Right lobe of liver (tissue), 6 donors: ENCODE data around the gene SDK1. TPM values are rescaled to one million over a fixed set of nuclear protein-coding genes. Genes with fewer than 3 reads are reported as not detected.

Experiments
- ATAC-seq, 4 donors: fragments of 200-7000 bp; cut with Tn5 transposase; one replicate each; pipeline ENCODE4 v1.9.1; 2020; ENCODE audit warnings: mild to moderate bottlenecking in 4 of 4, moderate library complexity in 4 of 4
- DNase-seq, 3 donors: peaks; one replicate each; pipeline ENCODE4 v3.0.0-alpha.2; 2020
- H3K27ac ChIP-seq, 3 donors: fragments of 200-600 bp; one replicate each; pipeline ENCODE4 v1.8.0; 2022
- H3K27me3 ChIP-seq, 2 donors: fragments of 200-600 bp; one replicate each; pipeline ENCODE4 v1.8.0; 2022
- H3K36me3 ChIP-seq, 4 donors: fragments of 200-600 bp; sonication (generic) in 1 of 4; one replicate each; pipeline versions ENCODE4 v1.5.1 to v1.8.0; 2017 to 2022; ENCODE audit warnings: control low read depth in 1 of 4
- H3K4me1 ChIP-seq, 4 donors: fragments of 200-600 bp; sonication (generic) in 1 of 4; one replicate each; pipeline versions ENCODE4 v1.5.1 to v1.8.0; 2017 to 2022; ENCODE audit warnings: control low read depth in 1 of 4
- H3K4me3 ChIP-seq, 3 donors: fragments of 200-600 bp; one replicate each; pipeline ENCODE4 v1.8.0; 2022
- H3K9me3 ChIP-seq, 4 donors: fragments of 200-600 bp; sonication (generic) in 1 of 4; one replicate each; pipeline versions ENCODE4 v1.5.1 to v1.8.0; 2017 to 2022; ENCODE audit warnings: control low read depth in 1 of 4
- CTCF ChIP-seq, 4 donors: fragments of 200-600 bp in 3 of 4; fragments of 450-650 bp in 1 of 4; IDR thresholded peaks; one replicate each; pipeline versions ENCODE4 v1.5.1 to v1.8.0; 2016 to 2022; ENCODE audit warnings: antibody characterized with exemption in 4 of 4, mild to moderate bottlenecking in 2 of 4
- POLR2A ChIP-seq: fragments of 450-650 bp; IDR thresholded peaks from one replicate; pipeline ENCODE4 v1.6.1; 2017; ENCODE audit warnings: antibody characterized with exemption, mild to moderate bottlenecking
- WGBS: methylation state at CpG from one replicate; pipeline ENCODE4 v1.1.6; 2018; ENCODE audit warnings: low coverage, low lambda C conversion rate; ENCODE audit not compliant: insufficient coverage; ENCODE audit errors: missing lambda C conversion rate; 5-methylcytosine and 5-hydroxymethylcytosine counted together
- intact Hi-C, 2 donors: fragments of 100-400 bp; cut with DNase I; formaldehyde crosslinking; loops; one replicate each; pipeline versions ENCODE4 v1.11.2 to v1.14.1; 2022
- total RNA-seq, 6 experiments: library from RNA; depleted of rRNA in 2 of 6; stranded (reverse); fragments of >200 nt in 2 of 6; fragmentation: NEBNext Ultra II Directional in 3 of 6; extraction: Animal tissue kit (Norgen Biotek cat#: 25700) in 3 of 6; gene quantifications; one replicate each; pipeline versions ENCODE4 v1.1.0 to v1.2.4, GENCODE V29; 2016 to 2023
- donor health status: DM: no; HTN: yes; CAD: no.
- donor health status: DM: no; HTN: no; CAD: no.
- donor health status: DM: no; HTN: no; CAD: no.
- donor health status: DM: no; HTN: yes; CAD: no.
- donor health status: DM: no; HTN: yes; CAD: no.

Gene SDK1
- total RNA-seq, 6 experiments from 2014 or later, result 0.07 to 1.4 (median 0.65) TPM

- DNase-seq (no peak), ATAC-seq (no peak)
- 68% methylated on average over 9 of the region's 11 CpGs for WGBS
- no peak overlapping the region for H3K27ac ChIP-seq
- no peaks in the 10 kb centered on the region for H3K9me3 ChIP-seq
- intact Hi-C loops, result no loop called here
- no peaks in the 10 kb centered on the region for H3K36me3 ChIP-seq
- H3K27me3 ChIP-seq, result no peaks in the 10 kb centered on the region
- H3K4me1 ChIP-seq, result no peaks in the 10 kb centered on the region
- no peak overlapping the region for H3K4me3 ChIP-seq
- TF ChIP-seq POLR2A (no peak), CTCF (IDR thresholded peaks at IDR 0.05) (no peak)
These were observed 770.5 kb downstream of the SDK1 start for GRCh38 chr7:4071370-4072058.

- H3K4me1 ChIP-seq, result no peaks in the 10 kb centered on the region
- H3K9me3 ChIP-seq, result no peaks in the 10 kb centered on the region
- H3K4me3 ChIP-seq, result no peak overlapping the region
- no peaks in the 10 kb centered on the region for H3K27me3 ChIP-seq
- H3K36me3 ChIP-seq, result no peaks in the 10 kb centered on the region
- no peak overlapping the region for H3K27ac ChIP-seq
- 64% methylated on average over 4 of the region's 20 CpGs for WGBS
- ATAC-seq (no peak), DNase-seq (no peak)
- intact Hi-C loops, result no loop called here
- TF ChIP-seq CTCF (IDR thresholded peaks at IDR 0.05) (no peak), POLR2A (no peak)
These were observed 771.3 kb downstream of the SDK1 start for GRCh38 chr7:4072161-4072925.

- 72% methylated on average over 7 of the region's 10 CpGs for WGBS
- H3K36me3 ChIP-seq, result no peaks in the 10 kb centered on the region
- no peaks in the 10 kb centered on the region for H3K27me3 ChIP-seq
- H3K27ac ChIP-seq, result no peak overlapping the region
- no peak for DNase-seq
- no peak for ATAC-seq
- H3K4me1 ChIP-seq, result no peaks in the 10 kb centered on the region
- intact Hi-C loops, result no loop called here
- TF ChIP-seq CTCF (IDR thresholded peaks at IDR 0.05) (no peak), POLR2A (no peak)
- H3K4me3 ChIP-seq, result no peak overlapping the region
- H3K9me3 ChIP-seq, result no peaks in the 10 kb centered on the region
These were observed 772.0 kb downstream of the SDK1 start for GRCh38 chr7:4073052-4073451.

DNA sequence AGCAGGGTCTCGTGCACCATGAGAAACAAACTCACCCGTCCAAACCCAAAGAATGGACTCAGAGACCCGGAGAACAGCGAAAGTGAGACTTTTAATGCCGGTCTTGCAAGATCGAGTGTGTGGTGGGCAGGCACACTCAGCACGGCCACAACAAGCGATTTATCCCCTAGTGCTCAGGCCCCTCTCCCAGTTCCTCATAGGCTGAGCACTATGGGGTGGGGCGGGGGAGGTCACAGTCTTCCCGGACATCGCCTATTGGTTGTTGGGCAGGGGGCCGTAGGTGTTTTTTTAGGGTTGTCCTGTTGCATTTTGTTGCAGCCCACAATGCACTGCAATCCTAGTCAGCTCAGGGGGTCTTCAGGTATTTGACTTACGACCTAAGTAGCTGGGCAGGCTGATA is 772.7 kb downstream of the SDK1 start:
- no peak overlapping the region for H3K27ac ChIP-seq
- DNase-seq, result no peak
- H3K9me3 ChIP-seq, result no peaks in the 10 kb centered on the region
- no peaks in the 10 kb centered on the region for H3K4me1 ChIP-seq
- no peaks in the 10 kb centered on the region for H3K36me3 ChIP-seq
- no peak overlapping the region for H3K4me3 ChIP-seq
- ATAC-seq, result no peak
- no peak for TF ChIP-seq CTCF (IDR thresholded peaks at IDR 0.05)
- no peak for TF ChIP-seq POLR2A
- 74% methylated on average over 6 of the region's 13 CpGs for WGBS
- intact Hi-C loops, result no loop called here
- H3K27me3 ChIP-seq, result no peaks in the 10 kb centered on the region
